Fibroblast of mammary gland (primary cell): ENCODE measurements around the gene PORCN.

Source experiments
- DNase-seq: peaks from one replicate; pipeline ENCODE4 v3.0.0-alpha.2; 2010; ENCODE audit warnings: low read depth
- H3K4me3 ChIP-seq: 2 replicates; pipeline ENCODE4 v1.5.1; 2011; ENCODE audit warnings: low read depth, mild to moderate bottlenecking, low read length, moderate library complexity; ENCODE audit not compliant: control insufficient read depth
- CTCF ChIP-seq: conservative IDR thresholded peaks from 2 replicates; pipeline ENCODE4 v1.5.1; 2011; ENCODE audit warnings: low read depth, low read length, inconsistent platforms; ENCODE audit not compliant: control insufficient read depth, insufficient read depth

Gene PORCN

DNA sequence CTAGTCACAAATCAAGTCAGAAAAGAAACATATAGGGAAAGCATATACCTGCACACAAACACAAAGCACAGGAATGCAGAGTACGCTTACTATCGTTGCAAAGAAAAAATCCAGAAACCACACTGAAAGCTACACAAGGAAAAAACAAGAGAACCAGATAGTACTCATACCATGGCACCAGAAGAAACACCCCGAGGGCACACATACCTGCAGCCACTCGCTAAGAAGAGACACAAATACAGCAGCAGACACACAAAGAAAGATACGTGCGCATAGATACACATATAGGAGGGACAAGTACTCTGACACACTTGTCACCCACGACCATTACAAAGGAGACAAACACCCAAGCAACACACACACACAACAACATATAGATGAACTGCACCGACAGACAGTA lies 37.3 kb upstream of the PORCN start:
- H3K4me3 ChIP-seq, result no peak overlapping the region
- no peak for DNase-seq
- no peak for TF ChIP-seq CTCF

DNA sequence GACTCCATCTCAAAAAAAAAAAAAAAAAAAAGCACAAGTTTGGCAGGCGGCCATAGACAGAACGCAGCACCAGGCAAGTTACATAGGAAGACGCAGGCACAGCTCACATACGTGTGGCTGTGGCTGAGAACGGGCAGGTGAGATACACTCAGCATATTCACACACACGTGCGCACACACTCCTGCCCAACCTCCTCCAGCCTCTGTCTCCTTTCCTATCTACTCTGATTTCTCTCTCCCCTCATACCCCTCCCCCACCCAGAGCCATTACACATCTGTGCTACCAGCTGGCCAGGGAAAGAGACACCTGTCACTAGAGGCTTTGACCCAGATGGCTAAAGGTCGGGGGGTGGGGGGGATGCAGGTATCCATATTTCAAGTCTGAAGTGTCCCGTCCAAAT lies 36.6 kb upstream of the PORCN start:
- TF ChIP-seq CTCF, result no peak
- no peak overlapping the region for H3K4me3 ChIP-seq
- DNase-seq, result no peak

- no peak for TF ChIP-seq CTCF
- H3K4me3 ChIP-seq, result no peak overlapping the region
- DNase-seq, result no peak
Observed at GRCh38 chrX:48472851-48473703, 35.7 kb upstream of the PORCN start.

- no peak for DNase-seq
- no peak overlapping the region for H3K4me3 ChIP-seq
- no peak for TF ChIP-seq CTCF
Observed at GRCh38 chrX:48473704-48473990, 35.1 kb upstream of the PORCN start.

DNA sequence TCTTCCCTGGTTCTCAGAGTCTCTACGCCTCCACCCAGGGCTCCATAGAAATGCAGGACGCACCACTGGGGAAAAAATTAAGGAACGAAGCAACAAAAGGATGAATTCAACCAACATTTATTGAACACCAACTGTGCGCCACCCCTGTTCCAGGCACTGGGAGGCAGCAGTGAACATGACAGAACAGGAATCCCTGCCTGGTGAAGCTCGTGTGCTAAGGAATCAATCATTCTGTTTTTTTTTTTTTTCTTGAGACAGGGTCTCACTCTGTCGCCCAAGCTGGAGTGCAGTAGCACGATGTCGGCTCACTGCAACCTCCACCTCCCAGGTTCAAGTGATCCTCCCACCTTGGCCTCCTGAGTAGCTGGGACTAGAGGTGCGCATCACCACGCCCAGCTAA lies 34.7 kb upstream of the PORCN start:
- peak; percentile 49 for TF ChIP-seq CTCF
- H3K4me3 ChIP-seq, result no peak overlapping the region
- DNase-seq, result peak; percentile 43

GRCh38 chrX:48474581-48474980 lies 34.2 kb upstream of the PORCN start:
- TF ChIP-seq CTCF, result no peak
- H3K4me3 ChIP-seq, result no peak overlapping the region
- no peak for DNase-seq

DNA sequence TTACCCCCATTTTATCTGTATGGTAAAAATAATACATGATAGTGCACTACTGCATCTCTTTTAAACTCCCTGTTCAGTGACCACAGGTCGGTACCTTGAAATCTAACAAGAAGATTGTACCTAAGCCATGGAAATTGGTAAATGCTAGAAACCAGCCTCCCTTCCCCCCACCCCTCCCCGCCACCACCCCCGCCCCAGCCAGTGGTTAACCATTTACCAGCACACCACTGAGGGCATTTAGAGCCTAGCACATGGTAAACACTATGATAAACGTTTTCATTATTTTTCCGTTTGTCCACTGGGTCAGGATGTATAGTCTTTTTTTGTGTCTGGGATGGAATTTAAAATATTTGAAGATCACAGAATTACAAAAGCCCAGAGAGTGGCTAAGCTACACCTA lies 33.5 kb upstream of the PORCN start:
- no peak for TF ChIP-seq CTCF
- H3K4me3 ChIP-seq, result peak overlapping the region; percentile 76
- no peak for DNase-seq
